IMR-90 (cell line): Measurements from ENCODE around the gene STEAP3. TPM values are rescaled to one million over a fixed set of nuclear protein-coding genes. Genes with fewer than 3 reads are reported as not detected.

Source experiments
- ATAC-seq: fragments of 200-7000 bp; cut with Tn5 transposase; 2 replicates; pipeline ENCODE4 v1.9.1; 2020; ENCODE audit warnings: low read depth, mild to moderate bottlenecking, moderate library complexity
- BruUV-seq: library from RNA; stranded (reverse); fragments of 400-500 nt; replicated peaks from 2 replicates; lab custom pipeline; 2021; lab: Mats Ljungman, UMichigan
- CTCF ChIA-PET: fragments of 300-600 bp; formaldehyde crosslinking; extraction: SDS; loops from one replicate; lab custom pipeline; 2021; ENCODE audit warnings: antibody characterized with exemption; lab: Yijun Ruan, JAX
- POLR2A ChIA-PET: fragments of 300-600 bp; sonication (Branson Sonifier 250); formaldehyde crosslinking; loops from one replicate; lab custom pipeline; 2022; ENCODE audit warnings: antibody characterized with exemption; ENCODE audit not compliant: unreplicated experiment; lab: Charles Lee
- DNase-seq: peaks from one replicate; pipeline ENCODE4 v3.0.0; 2013
- H2AFZ ChIP-seq: replicated peaks from 2 replicates; pipeline ENCODE3; 2013; ENCODE audit warnings: low read length, mild to moderate bottlenecking; ENCODE audit not compliant: poor library complexity
- H2AK5ac ChIP-seq: 2 replicates; pipeline ENCODE4 v1.6.1; 2013; ENCODE audit warnings: low read depth, low read length, inconsistent platforms
- H2AK9ac ChIP-seq: replicated peaks from 2 replicates; pipeline ENCODE3; 2013; ENCODE audit warnings: mild to moderate bottlenecking, low read depth, low read length, moderate library complexity; ENCODE audit not compliant: poor library complexity
- H2BK120ac ChIP-seq: 2 replicates; pipeline ENCODE4 v1.6.1; 2013; ENCODE audit warnings: low read depth, low read length, inconsistent platforms
- H2BK15ac ChIP-seq: 3 replicates; pipeline ENCODE4 v1.6.1; 2013; ENCODE audit warnings: low read depth, low read length, inconsistent platforms
- H2BK20ac ChIP-seq: 2 replicates; pipeline ENCODE4 v1.6.1; 2013; ENCODE audit warnings: low read depth, mild to moderate bottlenecking, inconsistent platforms, low read length, moderate library complexity
- H2BK5ac ChIP-seq: 2 replicates; pipeline ENCODE4 v1.6.1; 2013; ENCODE audit warnings: mild to moderate bottlenecking, low read depth, low read length, inconsistent platforms; ENCODE audit not compliant: poor library complexity, severe bottlenecking
- H3K14ac ChIP-seq: replicated peaks from 2 replicates; pipeline ENCODE4 v1.6.1; 2013; ENCODE audit warnings: low read depth, low read length, inconsistent platforms
- H3K18ac ChIP-seq: 2 replicates; pipeline ENCODE4 v1.6.1; 2013; ENCODE audit warnings: low read depth, low read length, control low read depth
- H3K23ac ChIP-seq: 2 replicates; pipeline ENCODE4 v1.6.1; 2013; ENCODE audit warnings: low read depth, low read length, inconsistent platforms
- H3K27ac ChIP-seq: 2 replicates; pipeline ENCODE4 v1.5.1; 2013; ENCODE audit warnings: mild to moderate bottlenecking, control low read depth, low read length; ENCODE audit not compliant: insufficient read depth
- H3K27me3 ChIP-seq: 2 replicates; pipeline ENCODE4 v1.6.1; 2013; ENCODE audit warnings: low read length; ENCODE audit not compliant: control insufficient read depth, insufficient read depth
- H3K36me3 ChIP-seq: 2 replicates; pipeline ENCODE4 v1.6.1; 2013; ENCODE audit warnings: low read length, mixed read lengths; ENCODE audit not compliant: control insufficient read depth, insufficient read depth
- H3K4ac ChIP-seq: 2 replicates; pipeline ENCODE4 v1.6.1; 2013; ENCODE audit warnings: low read depth, low read length, inconsistent platforms
- H3K4me1 ChIP-seq: 2 replicates; pipeline ENCODE4 v1.6.1; 2013; ENCODE audit warnings: low read length, mixed read lengths; ENCODE audit not compliant: control insufficient read depth, insufficient read depth
- H3K4me2 ChIP-seq: 2 replicates; pipeline ENCODE4 v1.6.1; 2013; ENCODE audit warnings: low read depth, mild to moderate bottlenecking, control low read depth, low read length, moderate library complexity
- H3K4me3 ChIP-seq: 2 replicates; pipeline ENCODE4 v1.5.1; 2013; ENCODE audit warnings: low read depth, mild to moderate bottlenecking, control low read depth, low read length, moderate library complexity; ENCODE audit not compliant: insufficient read depth
- H3K56ac ChIP-seq: 2 replicates; pipeline ENCODE4 v1.6.1; 2013; ENCODE audit warnings: low read length, inconsistent platforms; ENCODE audit not compliant: insufficient read depth; ENCODE audit errors: extremely low read depth
- H3K79me1 ChIP-seq, 2 experiments: 2 replicates each; pipeline ENCODE4 v1.6.1; 2013; ENCODE audit warnings: low read length in 2 of 2, inconsistent platforms in 1 of 2, low read depth in 1 of 2
- H3K9ac ChIP-seq: 2 replicates; pipeline ENCODE4 v1.6.1; 2013; ENCODE audit warnings: low read depth, low read length, control low read depth
- H3K9me1 ChIP-seq: 2 replicates; pipeline ENCODE4 v1.6.1; 2013; ENCODE audit warnings: low read length, inconsistent platforms; ENCODE audit not compliant: insufficient read depth
- H3K9me3 ChIP-seq: 2 replicates; pipeline ENCODE4 v1.6.1; 2013; ENCODE audit warnings: low read length; ENCODE audit not compliant: control insufficient read depth, insufficient read depth
- H4K20me1 ChIP-seq: 2 replicates; pipeline ENCODE4 v1.6.1; 2013; ENCODE audit warnings: low read length, inconsistent platforms; ENCODE audit not compliant: insufficient read depth
- H4K5ac ChIP-seq: 2 replicates; pipeline ENCODE4 v1.6.1; 2013; ENCODE audit warnings: mild to moderate bottlenecking, low read depth, low read length, control low read depth
- H4K8ac ChIP-seq, 2 experiments: 2 replicates each; pipeline ENCODE4 v1.6.1; 2013; ENCODE audit warnings: low read depth in 2 of 2, low read length in 2 of 2, control low read depth in 1 of 2, inconsistent platforms in 1 of 2
- H4K91ac ChIP-seq: 2 replicates; pipeline ENCODE4 v1.6.1; 2013; ENCODE audit warnings: low read depth, low read length, inconsistent platforms; ENCODE audit not compliant: insufficient read depth
- BHLHE40 ChIP-seq: fragments of 150-350 bp; IDR thresholded peaks from 2 replicates; pipeline ENCODE4 v1.6.1; 2016; ENCODE audit warnings: mild to moderate bottlenecking, low read depth, low read length
- CHD1 ChIP-seq: IDR thresholded peaks from 2 replicates; pipeline ENCODE4 v1.6.1; 2012; ENCODE audit warnings: low read depth, low read length, improper control_type of control experiment
- ELK1 ChIP-seq: fragments of 150-350 bp; IDR thresholded peaks from 2 replicates; pipeline ENCODE4 v1.6.1; 2016; ENCODE audit warnings: low read depth, mild to moderate bottlenecking, low read length, moderate library complexity, borderline replicate concordance
- FOS ChIP-seq: fragments of 150-350 bp; IDR thresholded peaks from 2 replicates; pipeline ENCODE4 v1.6.1; 2016; ENCODE audit warnings: low read depth, low read length
- MAFK ChIP-seq: IDR thresholded peaks from 2 replicates; pipeline ENCODE4 v1.6.1; 2012; ENCODE audit warnings: low read depth, low read length, improper control_type of control experiment
- MAZ ChIP-seq: IDR thresholded peaks from 2 replicates; pipeline ENCODE4 v1.6.1; 2012; ENCODE audit warnings: low read depth, mild to moderate bottlenecking, low read length, improper control_type of control experiment, moderate library complexity, borderline replicate concordance
- NFE2L2 ChIP-seq: fragments of 150-350 bp; IDR thresholded peaks from 2 replicates; pipeline ENCODE4 v1.6.1; 2016; ENCODE audit warnings: low read depth, mild to moderate bottlenecking, low read length
- POLR2A ChIP-seq: IDR thresholded peaks from 2 replicates; pipeline ENCODE4 v1.6.1; 2012; ENCODE audit warnings: mild to moderate bottlenecking, low read depth, low read length
- RCOR1 ChIP-seq: IDR thresholded peaks from 2 replicates; pipeline ENCODE4 v1.6.1; 2012; ENCODE audit warnings: mild to moderate bottlenecking, low read length, improper control_type of control experiment; ENCODE audit not compliant: insufficient replicate concordance
- RFX5 ChIP-seq: IDR thresholded peaks from 2 replicates; pipeline ENCODE4 v1.8.0; 2012; ENCODE audit warnings: low read depth, mild to moderate bottlenecking, low read length, moderate library complexity
- USF2 ChIP-seq: fragments of 150-350 bp; IDR thresholded peaks from 2 replicates; pipeline ENCODE4 v1.6.1; 2017; ENCODE audit warnings: mild to moderate bottlenecking, antibody characterized with exemption, low read length, low read depth
- WGBS, 2 experiments: methylation state at CpG; one replicate each; pipeline versions ENCODE4 v1.1.5 to v1.1.7; 2013; ENCODE audit warnings: missing lambda C conversion rate in 2 of 2; ENCODE audit not compliant: insufficient read length in 1 of 2; ENCODE audit errors: extremely low coverage in 2 of 2; 5-methylcytosine and 5-hydroxymethylcytosine counted together
- dilution Hi-C: fragments of 300-500 bp; cut with HindIII; formaldehyde crosslinking; loops from one replicate; pipeline ENCODE4 v1.14.3; 2018; ENCODE audit warnings: low sequenced_read_pairs; ENCODE audit not compliant: unreplicated experiment
- in situ Hi-C: fragments of 300-500 bp; cut with MboI; formaldehyde crosslinking; loops from 3 replicates; pipeline ENCODE4 v1.14.3; 2019; ENCODE audit warnings: low sequenced_read_pairs, inconsistent platforms, mixed read lengths
- intact Hi-C: fragments of 100-400 bp; cut with micrococcal nuclease; formaldehyde crosslinking; loops from 2 replicates; pipeline ENCODE4 v1.10.0; 2022
- polyA plus RNA-seq, 3 experiments: library from polyadenylated mRNA; depleted of rRNA; stranded (reverse); fragments of >200 nt; gene quantifications; 2 replicates each; pipeline ENCODE4 v1.2.3, GENCODE V29; 2012; ENCODE audit warnings: low replicate concordance in 1 of 3
- total RNA-seq: library from RNA; depleted of rRNA; stranded (reverse); fragments of >200 nt; gene quantifications from 2 replicates; pipeline ENCODE4 v1.2.3, GENCODE V29; 2012

The STEAP3 gene
- total and polyA plus RNA-seq, 2 of the 4 experiments (the other 2 are of a cell fraction): 19.4 to 43.9 TPM

- CTCF ChIA-PET: no interaction called here
- H3K9me3 ChIP-seq: no peaks in the 10 kb centered on the region
- WGBS, 2 experiments: no CpG with 5 or more reads among the region's 7 CpGs
- no peak overlapping the region for H2BK20ac ChIP-seq
- dilution Hi-C loops (no loop called here), in situ Hi-C loops (no loop called here), intact Hi-C loops (no loop called here)
- peaks cover 1% of the 10 kb centered on the region; the same call in 1 of the 2 replicates for H3K27me3 ChIP-seq
- ATAC-seq (no peak), DNase-seq (no peak)
- H4K5ac ChIP-seq: no peak overlapping the region
- no peak overlapping the region for H3K4me3 ChIP-seq
- H3K4ac ChIP-seq: no peak overlapping the region
- no peaks in the 10 kb centered on the region for H3K79me1 ChIP-seq
- POLR2A ChIA-PET: no interaction called here
- no peak overlapping the region for H3K27ac ChIP-seq
- TF ChIP-seq RFX5: no peak
- TF ChIP-seq CHD1: no peak
- no peak for TF ChIP-seq USF2
- TF ChIP-seq ELK1: no peak
- TF ChIP-seq POLR2A: no peak
- no peak for TF ChIP-seq FOS
- no peak for TF ChIP-seq BHLHE40
- TF ChIP-seq RCOR1: no peak
- no peak for TF ChIP-seq MAFK
- no peak for TF ChIP-seq MAZ
- no peak for TF ChIP-seq NFE2L2
- no peak overlapping the region for H2BK120ac ChIP-seq
- no peak overlapping the region for H3K23ac ChIP-seq
- no peak overlapping the region for H2AK9ac ChIP-seq
- no peak overlapping the region for H2AK5ac ChIP-seq
- no peak overlapping the region for H3K18ac ChIP-seq
- no peak overlapping the region for H2BK15ac ChIP-seq
- H3K9ac ChIP-seq: no peak overlapping the region
- H3K4me1 ChIP-seq: no peaks in the 10 kb centered on the region
- H3K56ac ChIP-seq: no peak overlapping the region
- H2AFZ ChIP-seq: no peak overlapping the region
- no peak overlapping the region for H4K91ac ChIP-seq
- no peak overlapping the region for H3K4me2 ChIP-seq
- H3K9me1 ChIP-seq: no peaks in the 10 kb centered on the region
- no peak overlapping the region for H4K8ac ChIP-seq
- no TSS peak for BruUV-seq
- no peaks in the 10 kb centered on the region for H3K36me3 ChIP-seq
- no peak overlapping the region for H2BK5ac ChIP-seq
- H4K20me1 ChIP-seq: no peaks in the 10 kb centered on the region
- no peak overlapping the region for H3K14ac ChIP-seq
These were observed 39.1 kb upstream of the STEAP3 start for GRCh38 chr2:119184512-119184911.
